Measurements from ENCODE around the gene GHRH. TPM values are rescaled to one million over a fixed set of nuclear protein-coding genes. Genes with fewer than 3 reads are reported as not detected.

The GHRH gene
- total RNA-seq, 2 donors from 2014 or later, result not detected

- no peaks in the 10 kb centered on the region for H3K27me3 ChIP-seq
- ATAC-seq, result no peak
- intact Hi-C loops (cut with DNase I), result no loop called here
- peaks cover 0 to 7% of the 10 kb centered on the region in 2 donors for H3K36me3 ChIP-seq (replicated peaks in 1 of 2; ENCODE audit: insufficient read depth in 1 of 2, low read depth in 2 of 2)
- H3K9me3 ChIP-seq, result no peaks in the 10 kb centered on the region
- no peak for DNase-seq
- H3K4me1 ChIP-seq, result peaks cover 42% of the 10 kb centered on the region
- TF ChIP-seq POLR2A (IDR thresholded peaks at IDR 0.05), result no peak
- TF ChIP-seq CTCF (IDR thresholded peaks at IDR 0.05), result no peak
- no peak overlapping the region for H3K4me3 ChIP-seq
- H3K27ac ChIP-seq, result peak overlapping the region in 3 of 4 donors; percentile 15 to 65 (median 62)
- WGBS, 2 donors, result 69 to 80% methylated on average over 2 of the region's 2 CpGs
Observed at GRCh38 chr20:37302981-37303380, 41.4 kb upstream of the GHRH start.

GRCh38 chr20:37301558-37301957 lies 39.9 kb upstream of the GHRH start:
- DNase-seq (no peak), ATAC-seq (no peak)
- Histone ChIP-seq H3K4me1 (peaks cover 51% of the 10 kb centered on the region), H3K27ac (no peak overlapping the region), H3K9me3 (no peaks in the 10 kb centered on the region), H3K4me3 (no peak overlapping the region), H3K27me3 (no peaks in the 10 kb centered on the region), H3K36me3 (replicated peaks in 1 of 2; ENCODE audit: insufficient read depth in 1 of 2, low read depth in 2 of 2) (peaks cover 0 to 7% of the 10 kb centered on the region in 2 donors)
- WGBS, 2 donors, result 94 to 100% methylated on average over 3 of the region's 3 CpGs
- intact Hi-C loops (cut with DNase I), result no loop called here
- TF ChIP-seq CTCF (IDR thresholded peaks at IDR 0.05), result no peak
- TF ChIP-seq POLR2A (IDR thresholded peaks at IDR 0.05), result no peak

DNA sequence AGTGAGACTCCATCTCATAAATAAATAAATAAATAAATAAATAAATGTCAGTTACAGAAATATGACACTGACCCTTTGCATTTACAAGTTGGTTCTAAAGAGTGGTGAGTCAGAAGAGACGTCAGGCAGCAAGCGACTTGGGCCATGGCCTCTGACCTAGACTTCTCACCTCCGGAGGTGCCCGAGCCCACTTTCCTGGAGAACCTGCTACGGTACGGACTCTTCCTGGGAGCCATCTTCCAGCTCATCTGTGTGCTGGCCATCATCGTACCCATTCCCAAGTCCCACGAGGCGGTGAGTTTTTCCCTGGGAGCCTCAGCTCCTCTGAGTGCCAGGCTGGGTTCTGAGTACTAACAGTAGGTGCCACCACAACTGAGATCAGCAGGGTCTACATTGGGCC lies 39.5 kb upstream of the GHRH start:
- intact Hi-C loops (cut with DNase I), result no loop called here
- ATAC-seq, result no peak
- no peak for DNase-seq
- Histone ChIP-seq H3K36me3 (replicated peaks in 1 of 2; ENCODE audit: insufficient read depth in 1 of 2, low read depth in 2 of 2) (peaks cover 0 to 7% of the 10 kb centered on the region in 2 donors), H3K9me3 (no peaks in the 10 kb centered on the region), H3K4me3 (no peak overlapping the region), H3K27me3 (no peaks in the 10 kb centered on the region), H3K27ac (no peak overlapping the region), H3K4me1 (peaks cover 54% of the 10 kb centered on the region)
- WGBS, 2 donors, result 97 to 99% methylated on average over 9 of the region's 9 CpGs
- TF ChIP-seq CTCF (IDR thresholded peaks at IDR 0.05), result no peak
- no peak for TF ChIP-seq POLR2A (IDR thresholded peaks at IDR 0.05)

DNA sequence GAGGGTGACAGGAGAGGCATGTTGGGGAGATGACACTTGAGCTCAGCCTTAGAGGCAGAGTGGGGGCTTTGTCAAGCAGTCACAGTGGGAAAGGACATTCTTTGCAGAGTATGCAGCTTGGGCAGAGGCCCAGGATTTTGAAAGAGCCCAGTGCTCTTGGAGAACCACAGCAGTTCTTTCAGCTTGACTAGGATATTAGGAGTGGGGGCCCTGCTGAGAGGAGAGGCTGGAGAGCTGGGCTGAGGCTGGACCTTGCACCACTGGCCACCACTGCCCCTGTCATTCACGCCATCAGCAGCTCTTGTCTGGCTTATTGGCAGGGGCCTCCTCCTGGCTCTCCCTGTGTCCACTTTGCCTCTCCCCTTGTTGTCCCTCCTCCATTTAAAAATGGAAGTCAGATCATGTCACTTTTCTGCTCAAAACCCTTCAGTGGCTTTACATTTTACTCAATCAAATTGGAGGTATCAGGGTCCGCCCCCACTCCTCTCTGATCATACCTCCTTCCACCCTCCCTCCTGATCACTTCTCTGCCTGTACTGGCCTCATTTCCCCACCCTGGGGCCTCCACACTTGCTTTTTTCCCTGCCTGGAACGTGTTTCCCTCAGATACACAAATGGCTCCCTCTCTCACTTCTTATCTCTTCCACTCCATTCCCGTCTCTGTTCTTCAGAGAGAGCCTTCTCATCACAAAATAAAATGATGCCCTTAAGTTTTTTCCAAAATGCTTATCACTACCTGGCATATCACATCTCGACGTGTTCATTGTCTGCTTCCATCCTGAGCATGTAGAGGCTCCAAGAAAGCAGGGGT lies 38.3 kb upstream of the GHRH start:
- Histone ChIP-seq H3K36me3 (replicated peaks in 1 of 2; ENCODE audit: insufficient read depth in 1 of 2, low read depth in 2 of 2) (peaks cover 0 to 7% of the 10 kb centered on the region in 2 donors), H3K27ac (no peak overlapping the region), H3K9me3 (no peaks in the 10 kb centered on the region), H3K27me3 (no peaks in the 10 kb centered on the region), H3K4me3 (no peak overlapping the region), H3K4me1 (peaks cover 62% of the 10 kb centered on the region)
- WGBS, 2 donors, result 79 to 87% methylated on average over 6 of the region's 6 CpGs
- DNase-seq, result peak in 1 of 4 donors; percentile 21
- TF ChIP-seq CTCF (IDR thresholded peaks at IDR 0.05) (no peak), POLR2A (IDR thresholded peaks at IDR 0.05) (no peak)
- ATAC-seq, result no peak
- intact Hi-C loops (cut with DNase I), result no loop called here
